ENCODE data around the gene PIGU.
"Not testable (repeated sequence)": the region's sequence is repeated elsewhere in the genome, so short reads cannot be mapped to it uniquely, and the experiment has no call there.

PIGU gene

DNA sequence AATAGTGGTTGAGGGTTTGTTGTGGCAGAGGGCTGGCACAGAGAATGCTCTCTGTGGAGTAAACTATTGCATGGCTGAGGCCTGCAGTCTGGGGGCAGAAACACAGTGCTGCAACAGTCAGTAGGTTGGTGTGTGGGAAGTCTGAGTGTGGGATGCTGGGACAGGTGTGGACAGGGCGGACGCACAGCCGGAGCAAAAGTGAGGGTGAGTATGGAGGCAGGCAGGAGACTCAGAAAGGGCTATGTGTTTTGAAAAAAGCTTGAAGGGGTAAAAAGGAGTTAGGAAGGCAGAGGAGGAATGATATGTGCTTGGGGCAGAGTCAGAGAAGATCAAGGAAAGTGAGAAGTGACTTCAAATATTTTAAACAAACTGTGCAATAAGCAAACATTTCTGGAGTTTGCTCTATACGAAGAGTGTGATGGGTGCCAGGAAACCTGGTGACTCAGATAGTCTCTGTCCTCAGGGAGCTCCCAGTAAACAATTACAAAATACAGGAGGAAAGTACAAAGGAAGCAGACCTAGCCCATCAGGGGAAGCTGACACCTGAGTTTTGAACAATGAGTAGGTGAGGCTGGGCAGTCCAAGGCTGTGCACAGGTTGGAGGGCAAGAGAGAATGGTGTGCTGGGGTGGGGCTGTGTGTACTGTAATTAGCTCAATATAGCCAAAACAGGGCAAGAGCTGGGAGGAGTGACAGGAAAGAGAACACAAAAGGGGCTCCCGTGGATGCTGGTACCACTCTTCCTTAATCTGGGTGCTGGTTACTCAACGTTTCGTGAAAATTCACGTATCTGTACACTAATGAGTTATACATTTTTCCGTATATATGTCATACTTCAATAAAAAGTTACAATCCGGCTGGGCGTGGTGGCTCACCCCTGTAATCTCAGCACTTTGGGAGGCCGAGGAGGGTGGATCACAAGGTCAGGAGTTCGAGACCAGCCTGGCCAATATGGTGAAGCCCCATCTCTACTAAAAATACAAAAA, 55.2 kb downstream of the PIGU start:
- no peak for DNase-seq (ENCODE audit: low spot score)

DNA sequence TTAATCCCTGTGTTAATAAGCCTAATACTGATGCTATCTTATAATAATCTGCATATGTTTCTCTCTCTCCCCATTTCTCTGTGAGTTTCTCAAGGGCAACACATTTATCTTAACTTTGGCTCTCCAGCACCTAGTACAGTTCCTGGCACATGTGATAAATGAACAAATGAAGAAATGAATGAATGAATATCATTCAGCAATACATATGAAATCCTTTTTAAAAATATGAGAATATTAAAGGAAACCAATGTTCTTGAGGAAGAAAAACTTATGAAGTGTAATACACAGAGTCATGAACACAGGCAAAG, 55.9 kb downstream of the PIGU start:
- no peak for DNase-seq (ENCODE audit: low spot score)

DNA sequence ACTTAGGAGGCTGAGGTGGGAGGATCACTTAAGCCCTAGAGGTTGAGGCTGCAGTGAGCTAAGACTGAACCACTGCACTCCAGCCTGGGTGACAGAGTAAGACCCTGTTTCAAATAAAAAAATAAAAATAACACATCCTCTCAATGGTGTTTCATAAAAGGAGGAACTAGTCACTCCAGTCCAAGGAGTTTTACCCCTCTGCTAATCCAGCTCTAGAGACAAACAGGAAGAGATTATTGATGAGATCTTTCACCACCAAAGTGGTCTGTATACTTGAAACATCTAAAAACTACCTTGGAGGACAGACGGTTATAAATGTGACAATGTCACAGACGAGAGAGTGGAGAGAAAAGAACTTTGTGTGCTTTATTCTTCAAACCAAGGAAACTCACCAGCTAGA, 58.2 kb downstream of the PIGU start:
- no peak for DNase-seq (ENCODE audit: low spot score)

DNA sequence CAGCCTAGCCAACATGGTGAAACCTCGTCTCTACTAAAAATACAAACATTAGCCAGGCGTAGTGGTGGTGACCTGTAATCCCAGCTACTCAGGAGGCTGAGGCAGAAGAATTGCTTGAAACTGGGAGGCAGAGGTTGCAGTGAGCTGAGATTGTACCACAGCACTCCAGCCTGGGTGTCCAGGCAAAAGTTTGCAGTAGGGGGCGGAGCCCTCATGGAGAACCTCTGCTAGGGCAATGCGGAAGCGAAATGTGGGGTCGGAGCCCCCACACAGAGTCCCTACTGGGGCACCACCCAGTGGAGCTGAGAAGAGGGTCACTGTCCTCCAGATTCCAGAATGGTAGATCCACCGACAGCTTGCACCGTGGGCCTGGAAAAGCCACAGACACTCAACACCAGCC, 60.0 kb downstream of the PIGU start:
- DNase-seq (ENCODE audit: low spot score), result not testable (repeated sequence)

DNA sequence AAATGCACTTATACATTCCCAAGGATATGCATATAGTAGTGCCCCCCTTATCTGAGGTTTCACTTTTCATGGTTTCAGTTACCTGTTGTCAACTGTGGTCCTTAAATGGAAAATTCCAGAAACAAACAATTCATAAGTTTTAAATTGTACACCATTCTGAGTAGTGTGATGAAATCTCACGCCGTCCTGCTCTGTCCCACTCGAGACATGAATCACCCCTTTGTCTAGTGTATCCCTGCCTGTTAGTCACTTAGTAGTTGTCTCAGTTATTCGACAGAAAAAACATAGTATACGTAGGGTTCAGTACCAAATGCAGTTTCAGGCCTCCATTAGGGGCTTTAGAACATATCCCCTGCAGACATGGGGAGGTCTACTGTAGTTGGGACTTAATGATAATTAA, 61.4 kb downstream of the PIGU start:
- peak; percentile 72 for DNase-seq (ENCODE audit: low spot score)

DNA sequence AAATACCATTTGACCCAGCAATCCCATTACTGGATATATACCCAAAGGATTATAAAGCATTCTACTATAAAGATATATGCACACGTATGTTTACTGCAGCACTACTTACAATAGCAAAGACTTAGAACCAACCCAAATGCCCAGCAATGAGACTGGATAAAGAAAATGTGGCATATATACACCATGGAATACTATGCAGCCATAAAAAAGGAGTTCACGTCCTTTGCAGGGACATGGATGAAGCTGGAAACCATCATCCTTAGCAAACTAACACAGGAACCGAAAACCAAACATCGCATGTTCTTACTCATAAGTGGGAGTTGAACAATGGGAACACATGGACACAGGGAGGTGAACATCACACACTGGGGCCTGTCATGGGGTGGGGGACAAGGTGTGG, 64.9 kb downstream of the PIGU start:
- not testable (repeated sequence) for DNase-seq (ENCODE audit: low spot score)

DNA sequence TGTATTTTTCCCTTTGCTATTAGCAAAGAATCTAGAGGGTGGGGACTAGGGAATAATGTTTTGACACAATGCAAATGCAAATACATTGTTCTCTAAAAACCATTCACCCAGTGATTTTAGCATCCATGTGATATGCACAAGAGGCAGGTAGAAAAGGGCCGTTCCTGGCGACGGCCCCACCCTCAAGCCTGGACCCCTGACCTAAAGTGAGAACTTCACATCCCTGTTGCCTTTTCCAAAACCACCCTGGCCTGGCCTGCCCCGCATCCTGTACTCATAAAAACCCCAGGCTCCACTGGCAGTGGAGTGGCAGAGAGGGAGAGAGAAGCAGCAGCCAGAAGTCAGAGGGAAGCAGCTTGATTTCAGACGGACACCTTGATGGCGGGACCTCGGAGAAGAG, 69.8 kb downstream of the PIGU start:
- DNase-seq (ENCODE audit: low spot score), result no peak

DNA sequence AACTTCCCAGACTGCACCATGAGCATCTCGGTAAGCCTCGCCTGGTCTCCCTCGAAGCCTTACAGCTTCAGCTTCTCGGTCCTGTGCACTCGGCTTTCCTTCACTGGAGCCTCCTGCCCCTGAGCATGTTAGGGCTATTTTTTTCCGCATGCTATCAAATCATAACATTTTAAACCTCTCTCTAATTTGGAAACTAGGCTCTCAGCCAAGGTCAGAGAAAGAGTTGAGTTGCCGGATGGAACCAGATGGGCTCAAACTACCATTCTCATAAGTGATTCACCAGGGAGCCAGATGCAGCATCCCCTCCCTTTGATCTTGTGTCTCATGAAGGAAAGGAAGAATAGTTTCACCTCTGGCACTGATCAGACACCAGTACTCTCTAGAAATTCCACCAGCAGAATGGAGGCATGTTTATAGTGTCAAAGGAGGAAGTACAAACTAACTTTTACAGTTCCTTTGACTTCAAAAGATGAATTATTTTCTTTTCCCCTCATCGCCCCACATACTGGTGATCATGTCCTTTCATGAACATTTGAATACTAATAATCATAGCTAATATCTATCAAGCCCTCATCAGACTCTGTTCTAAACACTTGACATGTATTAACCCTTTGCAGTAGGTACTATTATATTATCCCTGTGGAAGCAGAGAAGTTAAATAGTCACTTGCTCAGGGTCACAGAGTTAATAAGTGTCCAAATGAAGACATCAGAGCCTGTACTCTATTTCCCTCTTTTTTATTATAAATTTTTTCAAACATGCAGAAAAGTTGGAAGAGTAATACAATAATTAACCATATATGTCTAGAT, 71.7 kb downstream of the PIGU start:
- DNase-seq (ENCODE audit: low spot score), result no peak

DNA sequence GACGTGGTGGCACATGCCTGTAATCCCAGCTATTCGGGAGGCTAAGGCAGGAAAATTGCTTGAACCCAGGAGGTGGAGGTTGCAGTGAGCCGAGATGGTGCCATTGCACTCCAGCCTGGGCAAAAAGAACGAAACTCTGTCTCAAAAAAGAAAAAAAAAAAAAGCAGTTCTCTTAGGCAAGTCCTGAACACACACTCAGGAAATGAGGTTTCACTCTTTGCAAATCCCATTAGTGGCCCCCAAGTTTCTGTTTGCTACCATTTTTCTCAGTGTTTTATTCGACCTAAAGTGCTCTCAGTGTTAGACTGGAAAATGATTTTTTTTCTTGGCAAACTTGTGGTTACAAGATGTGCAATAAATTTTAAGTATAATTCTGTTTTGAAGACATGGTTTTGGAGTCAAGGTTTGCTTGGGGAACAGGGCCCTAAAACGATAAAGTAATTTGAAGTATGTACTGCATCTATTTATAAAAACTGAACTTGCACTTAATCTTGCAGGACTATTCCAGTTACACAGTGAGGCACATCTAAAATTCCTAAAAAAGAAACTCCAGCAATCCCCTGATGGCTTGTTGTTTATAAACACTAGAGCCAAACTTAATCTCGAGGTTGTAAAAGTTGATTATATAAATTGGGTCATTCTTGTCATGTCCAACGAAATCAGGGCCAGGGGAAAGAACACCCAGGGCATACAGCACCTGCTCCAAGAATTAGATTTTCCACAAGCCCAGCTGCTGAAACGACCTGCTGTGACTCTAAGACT, 75.8 kb downstream of the PIGU start:
- DNase-seq (ENCODE audit: low spot score), result no peak

DNA sequence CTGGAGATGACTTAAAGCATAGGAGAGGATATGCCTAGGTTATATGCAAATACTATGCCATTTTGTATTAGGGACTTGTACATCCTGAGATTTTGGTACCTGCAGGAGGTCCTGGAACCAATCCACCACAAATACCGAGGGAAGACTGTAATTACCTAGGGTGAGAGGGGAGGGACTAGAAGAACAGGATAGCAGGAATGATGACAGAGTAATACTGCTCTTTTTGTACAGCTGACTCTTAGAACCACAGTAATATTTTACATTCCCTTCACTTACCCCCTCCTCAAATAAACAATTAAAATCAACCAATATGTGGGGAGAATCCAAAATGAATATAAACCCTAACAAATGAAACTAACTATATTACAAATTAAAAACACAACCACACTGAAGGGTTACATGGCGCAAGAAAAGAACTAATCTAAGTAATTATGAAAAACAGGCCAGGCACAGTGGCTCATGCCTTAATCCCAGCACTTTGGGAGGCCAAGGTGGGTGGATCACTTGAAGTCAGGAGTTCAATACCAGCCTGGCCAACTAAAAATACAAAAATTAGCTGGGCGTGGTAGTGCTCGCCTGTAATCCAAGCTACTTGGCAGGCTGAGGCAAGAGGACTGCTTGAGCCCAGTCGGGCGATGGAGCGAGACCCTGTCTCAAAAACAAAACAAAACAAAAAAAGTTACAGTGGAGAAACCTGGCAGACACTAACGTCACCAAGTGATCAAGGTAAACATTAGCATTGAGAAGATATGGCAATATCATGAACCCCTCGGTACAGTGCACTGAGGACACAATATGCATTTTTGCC, 81.3 kb downstream of the PIGU start:
- DNase-seq (ENCODE audit: low spot score), result no peak

DNA sequence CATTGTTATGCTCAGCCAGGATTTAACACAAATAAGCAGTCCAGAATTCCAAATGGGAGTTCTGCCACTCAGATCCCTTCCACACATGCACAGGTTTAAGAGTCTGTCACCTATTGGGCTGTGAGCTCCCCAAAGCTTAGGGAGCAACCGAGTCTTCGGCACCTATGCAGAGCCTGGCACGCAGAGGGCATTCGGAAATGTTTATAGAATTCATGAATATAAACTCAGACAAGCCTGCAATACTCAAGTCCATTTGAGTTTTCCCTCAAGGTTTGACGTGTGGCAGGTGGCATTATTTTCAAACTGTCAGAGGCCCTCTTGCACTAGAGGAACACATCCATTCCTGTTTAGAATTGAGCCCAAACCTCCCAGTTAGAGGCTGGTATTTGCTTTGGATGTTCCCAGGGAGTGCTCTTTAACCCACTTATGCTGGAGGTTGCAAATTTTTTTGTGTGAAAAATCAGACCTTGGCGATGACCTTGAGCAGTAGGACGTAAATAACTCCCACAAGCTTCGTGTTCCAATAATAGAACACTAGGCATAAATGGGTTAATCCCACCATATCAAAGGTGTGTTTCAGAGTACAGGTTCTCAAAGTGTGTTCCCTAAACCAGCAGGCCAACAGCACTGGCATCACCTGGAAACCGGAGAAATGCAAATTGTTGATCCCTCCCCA, 90.3 kb downstream of the PIGU start:
- DNase-seq (ENCODE audit: low spot score), result no peak

DNA sequence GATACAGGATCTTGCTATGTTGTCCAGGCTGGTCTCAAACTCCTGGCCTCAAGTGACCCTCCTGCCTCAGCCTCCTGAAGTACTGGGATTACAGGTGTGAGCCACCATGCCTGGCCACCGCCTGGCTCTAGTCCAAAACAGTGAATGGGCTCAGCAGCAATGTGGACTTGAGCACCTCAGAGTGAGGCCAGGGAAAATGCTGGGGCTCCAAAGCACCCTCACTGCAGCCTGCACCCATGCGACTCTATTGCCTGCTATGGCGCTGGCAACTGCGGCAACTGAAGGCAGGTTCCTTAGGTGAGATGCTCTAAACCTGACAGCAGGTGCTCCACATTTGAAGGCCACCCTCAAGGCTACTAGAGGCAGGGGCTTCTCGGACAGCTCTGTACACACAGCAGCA, 91.9 kb downstream of the PIGU start:
- no peak for DNase-seq (ENCODE audit: low spot score)

DNA sequence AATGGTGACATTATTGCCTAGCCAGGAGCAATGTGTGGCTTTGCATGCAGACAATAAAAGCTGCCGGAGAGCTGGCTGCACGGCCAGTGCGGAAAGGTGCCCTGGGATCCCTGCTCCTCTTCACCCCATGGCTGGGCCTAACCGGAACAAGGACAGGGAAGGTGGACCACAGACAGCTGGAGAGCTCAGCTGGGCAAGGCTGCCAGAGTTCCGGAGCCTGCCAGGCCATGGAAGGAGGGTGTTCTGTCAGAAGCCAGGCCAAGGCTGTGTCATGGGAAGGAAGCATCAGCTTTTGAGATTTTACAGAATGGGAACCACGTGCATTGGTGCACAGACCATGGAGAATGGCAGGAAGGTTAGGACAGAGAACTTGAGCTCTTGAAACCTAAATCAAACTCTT, 93.3 kb downstream of the PIGU start:
- no peak for DNase-seq (ENCODE audit: low spot score)

DNA sequence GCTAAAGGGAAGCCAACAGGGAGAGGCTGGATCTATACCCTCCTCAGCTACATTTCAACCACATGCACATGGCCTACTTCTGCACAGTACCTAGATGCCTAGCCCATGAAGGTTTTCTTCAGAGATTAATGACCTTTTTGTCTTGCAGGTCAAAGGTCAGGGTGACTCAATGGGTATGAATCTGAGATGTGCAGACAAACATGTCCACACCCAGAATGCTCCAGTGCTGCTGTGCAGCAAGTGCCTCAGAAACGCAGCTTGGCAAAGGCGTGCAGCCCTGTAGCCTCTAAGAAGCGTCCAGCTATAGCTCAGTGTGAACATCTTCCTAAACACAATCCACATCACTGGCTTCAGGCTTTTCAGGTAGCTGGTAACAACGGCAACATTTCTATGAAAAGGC, 94.0 kb downstream of the PIGU start:
- DNase-seq (ENCODE audit: low spot score), result no peak

DNA sequence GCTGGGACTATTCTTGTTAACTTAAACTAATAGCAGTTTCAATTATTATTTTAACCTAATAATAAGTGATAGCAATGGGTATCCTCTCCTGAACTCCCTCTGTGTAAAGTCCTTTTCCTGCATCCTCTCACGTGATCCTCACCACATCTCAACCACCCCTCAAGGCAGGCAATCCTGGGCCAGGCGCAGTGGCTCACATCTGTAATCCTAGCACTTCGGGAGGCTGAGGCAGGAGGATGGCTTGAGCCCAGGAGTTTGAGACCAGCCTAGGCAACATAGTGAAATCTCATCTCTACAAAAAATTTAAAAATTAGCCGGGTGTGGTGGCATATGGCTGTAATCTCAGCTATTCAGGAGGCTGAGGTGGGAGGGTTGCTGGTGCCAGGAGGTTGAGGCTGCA, 94.7 kb downstream of the PIGU start:
- DNase-seq (ENCODE audit: low spot score), result no peak

DNA sequence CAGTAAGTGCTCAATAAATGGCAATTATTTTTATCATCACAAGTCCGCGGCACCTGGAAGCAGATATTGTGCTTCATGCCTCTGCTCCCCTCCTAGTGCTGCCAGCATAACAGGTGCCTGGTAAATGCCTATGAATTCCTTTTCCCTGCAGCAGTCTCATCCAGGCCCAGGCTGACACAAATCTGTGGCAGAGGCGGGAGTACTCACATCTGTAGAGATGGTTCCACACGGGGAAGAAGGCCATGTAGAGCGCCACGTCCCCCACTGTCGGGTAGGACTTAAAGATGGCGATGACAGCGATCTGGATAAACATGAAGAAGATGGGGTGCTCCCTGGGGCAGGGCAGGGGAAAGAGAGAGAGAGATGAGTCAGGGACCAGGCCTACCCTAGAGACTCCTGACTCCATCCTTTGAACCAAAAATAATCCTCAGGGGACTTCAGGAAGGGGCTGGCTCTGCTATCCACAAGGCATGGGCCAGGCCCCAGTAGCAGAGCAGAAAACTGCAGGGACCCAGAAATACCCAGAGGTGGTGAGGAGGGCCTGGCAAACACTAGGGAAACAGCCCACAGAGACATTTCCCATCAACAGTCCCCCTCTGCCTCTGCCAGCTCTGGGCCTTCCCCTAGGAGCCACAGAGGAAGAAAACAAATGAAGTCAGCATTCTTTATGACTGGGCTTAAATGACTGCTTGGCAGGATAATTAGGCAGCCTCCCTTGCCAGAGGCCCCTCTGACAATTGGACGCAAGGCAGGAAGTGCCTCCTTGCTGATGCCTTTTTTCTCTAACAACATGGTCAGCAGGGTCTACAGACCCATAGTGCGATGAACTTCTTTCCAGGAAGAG, 95.3 kb downstream of the PIGU start:
- DNase-seq (ENCODE audit: low spot score), result peak; percentile 71

DNA sequence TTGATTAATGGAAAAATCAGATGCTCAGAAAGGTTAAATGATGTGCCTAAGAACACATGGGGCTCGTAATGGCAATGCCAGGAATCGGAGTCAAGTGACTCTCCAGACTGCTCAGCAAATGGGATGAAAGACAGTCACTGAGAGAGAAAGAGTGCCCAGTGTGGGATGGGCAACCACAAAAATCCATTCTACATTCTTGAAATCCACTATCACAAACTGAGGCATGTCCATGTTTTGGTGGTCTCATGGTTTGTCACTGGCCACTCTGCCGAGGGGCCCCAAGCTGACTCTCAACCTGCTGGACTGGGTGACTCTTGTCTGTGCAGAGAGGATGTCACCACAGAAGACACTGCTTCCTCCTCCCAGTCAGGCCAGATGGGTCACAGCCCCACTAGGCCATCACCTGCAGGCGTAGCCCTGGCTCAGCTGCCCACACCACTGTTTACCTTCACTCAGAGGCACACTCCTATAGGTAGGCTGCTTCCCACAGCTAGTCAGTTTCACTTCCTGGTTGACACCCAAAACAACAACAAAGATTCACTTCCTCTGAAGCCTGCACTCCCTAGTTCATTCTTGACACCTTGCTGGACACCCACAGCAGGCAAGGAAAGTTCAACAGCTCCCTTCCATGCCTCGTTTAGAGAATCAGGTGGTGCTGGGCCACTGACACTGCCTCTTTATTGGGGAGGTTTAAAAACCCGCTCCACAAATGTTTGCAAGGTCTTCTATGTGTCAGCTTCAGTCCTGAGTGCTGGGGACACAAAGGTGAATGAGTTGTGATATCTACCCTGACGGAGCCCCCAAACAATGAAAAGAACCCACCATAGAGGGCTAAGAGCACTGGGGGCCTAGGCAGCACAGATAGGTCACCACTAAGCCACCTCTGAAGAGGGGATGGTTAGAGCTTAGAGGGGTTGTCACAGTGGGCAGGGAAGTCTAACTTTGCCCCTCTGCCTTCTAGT, 96.6 kb downstream of the PIGU start:
- DNase-seq (ENCODE audit: low spot score), result no peak

DNA sequence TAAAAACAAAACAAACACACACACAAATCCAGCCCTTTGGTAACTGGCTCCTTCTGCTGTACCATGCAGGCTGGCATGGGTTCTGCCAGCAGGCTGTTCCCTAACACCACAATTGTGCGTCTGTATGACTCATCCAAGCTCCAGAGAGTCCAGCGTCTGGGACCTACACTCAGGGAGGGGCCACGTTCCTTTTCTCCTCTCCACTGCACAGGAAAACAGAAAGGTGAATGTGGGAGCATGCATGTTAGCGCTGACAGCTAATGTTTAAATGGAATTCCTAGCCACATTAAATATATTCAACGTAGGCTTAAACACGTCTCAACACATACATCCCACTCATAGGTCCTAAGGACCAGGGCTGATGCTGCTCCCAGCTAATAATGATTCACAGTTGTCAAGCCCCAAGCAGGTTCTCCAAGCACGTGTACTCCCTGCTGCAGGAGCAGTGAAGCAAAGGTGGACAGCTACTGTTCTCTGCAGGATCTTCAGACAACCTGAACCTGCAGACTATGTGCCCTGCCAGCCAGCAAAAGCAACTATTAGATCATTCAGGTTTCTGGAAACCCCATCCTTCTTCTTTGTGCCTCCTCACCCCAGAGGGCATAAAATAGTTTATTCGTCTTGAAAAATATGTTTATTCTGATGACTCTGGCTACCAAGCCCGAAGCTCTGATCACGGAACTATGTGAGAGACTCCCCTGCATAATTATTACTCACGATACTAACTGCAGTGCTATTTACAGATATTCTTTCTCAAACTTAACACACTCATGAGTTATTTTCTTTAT, 97.5 kb downstream of the PIGU start:
- peak; percentile 85 for DNase-seq (ENCODE audit: low spot score)
